ENCODE measurements around the gene SYT2. TPM values are rescaled to one million over a fixed set of nuclear protein-coding genes. Genes with fewer than 3 reads are reported as not detected.
"Not testable (repeated sequence)": the region's sequence is repeated elsewhere in the genome, so short reads cannot be mapped to it uniquely, and the experiment has no call there.

SYT2 gene
- total RNA-seq, result under 0.01 TPM

DNA sequence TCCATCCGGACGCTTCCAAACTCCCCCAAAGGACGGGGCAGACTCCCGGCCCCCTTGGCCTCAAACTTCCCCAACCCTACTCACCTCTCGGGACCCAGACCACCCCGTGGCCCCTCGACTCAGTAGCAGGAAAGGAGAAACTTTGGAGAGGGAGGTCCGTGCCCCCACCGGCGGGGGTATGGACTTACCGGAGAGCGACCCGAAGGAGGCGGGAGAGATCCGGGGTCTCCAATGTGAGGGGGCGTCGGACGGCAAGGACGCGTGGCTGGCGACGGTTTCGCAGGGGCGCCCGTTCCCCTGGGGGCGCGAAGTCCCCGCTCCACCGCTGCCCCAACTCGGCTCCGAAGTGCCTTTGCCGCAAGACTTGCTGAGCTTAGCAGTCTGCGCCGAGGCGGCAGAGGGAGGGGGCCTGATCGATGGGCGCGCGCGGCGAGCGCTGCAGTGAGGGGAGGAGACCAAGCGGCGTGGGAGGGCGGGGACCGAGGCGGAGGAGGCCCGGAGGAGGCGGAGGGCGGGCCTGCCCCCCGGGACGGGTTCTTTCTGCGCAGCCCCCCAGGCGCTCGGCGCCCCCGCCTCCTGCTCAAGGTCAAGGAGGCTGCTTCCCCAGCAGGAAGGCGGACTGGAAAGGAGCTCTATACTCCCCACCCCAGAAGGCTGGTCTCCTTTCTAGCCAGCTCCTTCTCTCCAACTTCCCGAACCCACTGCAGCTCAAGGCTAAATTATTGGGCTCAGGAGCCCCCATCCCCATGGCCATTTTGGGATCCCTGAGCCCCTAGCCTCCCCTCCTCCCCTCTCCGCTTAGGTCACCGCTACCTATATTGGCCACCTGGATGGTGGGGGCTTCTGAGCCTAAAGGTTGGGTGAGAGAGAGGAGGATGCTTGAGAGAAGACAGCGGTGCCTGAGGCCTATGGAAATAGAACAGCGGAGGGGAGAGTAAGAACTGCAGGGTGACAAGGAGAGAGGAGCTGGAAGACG lies at the start of gene SYT2:
SYT2 (minus strand) TSS at position 385 of the 976 bp plus-strand sequence. CDS start 104,682 bp downstream, outside the sequence.
- peaks cover 77% of the 10 kb centered on the region for H3K27me3 ChIP-seq (ENCODE audit: insufficient read depth, low read length)
- H3K4me3 ChIP-seq (ENCODE audit: low read length), result no peak within 1 kb of the TSS
- H3K4me1 ChIP-seq (ENCODE audit: insufficient read depth, low read length), result no peaks in the 10 kb centered on the region
- H3K9me3 ChIP-seq (ENCODE audit: low read depth, low read length), result no peaks in the 10 kb centered on the region

DNA sequence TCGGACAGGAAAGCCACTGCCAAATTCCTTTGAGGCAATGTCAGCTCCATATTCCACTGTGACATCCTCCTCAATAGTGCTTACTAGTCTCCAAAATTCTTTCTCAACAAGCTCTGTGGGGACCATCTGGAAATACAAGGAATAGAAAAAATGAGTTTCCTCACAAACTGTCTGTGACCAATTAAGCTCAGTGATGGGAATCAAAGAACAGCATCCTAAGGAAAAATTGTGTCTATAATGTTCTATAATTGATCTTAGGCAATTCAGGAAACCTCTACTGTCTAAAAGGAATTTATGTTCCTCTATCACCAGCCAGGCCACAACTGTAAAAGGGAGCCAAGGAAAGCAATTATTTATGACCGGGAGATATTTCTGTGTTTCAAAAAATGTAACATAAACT lies 46.1 kb upstream of the SYT2 start:
- no peak overlapping the region for H3K4me3 ChIP-seq (ENCODE audit: low read length)
- H3K9me3 ChIP-seq (ENCODE audit: low read depth, low read length), result no peaks in the 10 kb centered on the region
- H3K27me3 ChIP-seq (ENCODE audit: insufficient read depth, low read length), result no peaks in the 10 kb centered on the region
- peaks cover 9% of the 10 kb centered on the region for H3K4me1 ChIP-seq (ENCODE audit: insufficient read depth, low read length)

DNA sequence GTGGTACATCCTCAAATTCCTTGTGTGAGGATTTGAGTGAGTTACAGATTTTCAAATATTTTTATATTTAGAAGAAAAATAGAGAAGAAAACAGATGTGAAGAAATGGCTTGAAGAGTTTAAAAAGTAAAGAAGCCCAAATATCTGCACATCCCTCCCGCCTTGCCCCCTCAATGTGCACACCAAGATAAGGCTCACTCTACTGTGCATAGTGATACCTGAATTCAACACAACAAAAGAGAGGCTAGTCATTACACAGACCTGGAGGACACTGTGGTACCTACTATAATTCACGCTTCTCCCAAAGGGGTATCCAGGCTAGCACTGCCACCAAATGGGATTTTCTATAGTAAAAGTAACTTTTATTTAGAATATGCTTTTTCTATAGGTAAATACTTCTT lies 44.0 kb upstream of the SYT2 start:
- Histone ChIP-seq H3K27me3 (ENCODE audit: insufficient read depth, low read length) (no peaks in the 10 kb centered on the region), H3K9me3 (ENCODE audit: low read depth, low read length) (no peaks in the 10 kb centered on the region), H3K4me3 (ENCODE audit: low read length) (no peak overlapping the region), H3K4me1 (ENCODE audit: insufficient read depth, low read length) (no peaks in the 10 kb centered on the region)

DNA sequence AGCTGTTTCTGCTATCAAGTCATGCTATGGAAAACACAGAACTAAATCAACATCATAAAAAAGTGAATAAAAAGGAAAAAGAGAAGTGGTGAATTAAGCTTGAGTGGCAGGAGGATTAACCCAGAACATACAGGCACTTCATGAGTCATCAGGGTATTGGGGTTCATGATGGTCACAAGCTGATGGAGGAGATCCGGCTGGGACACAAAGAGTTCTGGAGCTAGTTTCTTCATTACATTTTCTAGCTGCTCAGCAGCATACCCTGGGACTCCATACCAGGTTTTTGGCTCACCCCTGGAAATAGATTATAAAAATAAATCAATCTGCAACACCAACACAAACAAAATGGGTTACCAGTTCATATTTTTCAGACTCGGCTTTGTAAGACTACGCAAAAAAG lies 42.5 kb upstream of the SYT2 start:
- H3K9me3 ChIP-seq (ENCODE audit: low read depth, low read length), result no peaks in the 10 kb centered on the region
- no peaks in the 10 kb centered on the region for H3K4me1 ChIP-seq (ENCODE audit: insufficient read depth, low read length)
- no peak overlapping the region for H3K4me3 ChIP-seq (ENCODE audit: low read length)
- no peaks in the 10 kb centered on the region for H3K27me3 ChIP-seq (ENCODE audit: insufficient read depth, low read length)

DNA sequence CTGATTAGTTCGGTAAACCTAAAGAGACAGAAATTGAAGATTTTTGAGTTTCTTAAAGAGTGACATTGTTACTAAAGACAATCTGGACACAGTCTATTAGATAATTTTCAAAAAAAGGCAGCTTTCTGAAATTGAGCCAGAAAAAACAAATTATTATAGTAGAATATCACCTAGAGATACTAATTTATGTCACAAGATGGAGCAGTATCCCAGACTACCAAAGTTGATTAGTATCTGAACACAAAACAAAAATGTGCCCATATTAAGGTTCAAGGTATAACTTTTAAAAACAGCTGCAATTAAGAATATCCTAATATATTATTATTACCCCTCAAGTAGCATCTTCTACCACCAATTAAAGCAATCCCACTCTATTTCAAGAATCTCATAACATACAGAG lies 40.5 kb upstream of the SYT2 start:
- Histone ChIP-seq H3K4me1 (ENCODE audit: insufficient read depth, low read length) (no peaks in the 10 kb centered on the region), H3K4me3 (ENCODE audit: low read length) (no peak overlapping the region), H3K9me3 (ENCODE audit: low read depth, low read length) (no peaks in the 10 kb centered on the region), H3K27me3 (ENCODE audit: insufficient read depth, low read length) (no peaks in the 10 kb centered on the region)

DNA sequence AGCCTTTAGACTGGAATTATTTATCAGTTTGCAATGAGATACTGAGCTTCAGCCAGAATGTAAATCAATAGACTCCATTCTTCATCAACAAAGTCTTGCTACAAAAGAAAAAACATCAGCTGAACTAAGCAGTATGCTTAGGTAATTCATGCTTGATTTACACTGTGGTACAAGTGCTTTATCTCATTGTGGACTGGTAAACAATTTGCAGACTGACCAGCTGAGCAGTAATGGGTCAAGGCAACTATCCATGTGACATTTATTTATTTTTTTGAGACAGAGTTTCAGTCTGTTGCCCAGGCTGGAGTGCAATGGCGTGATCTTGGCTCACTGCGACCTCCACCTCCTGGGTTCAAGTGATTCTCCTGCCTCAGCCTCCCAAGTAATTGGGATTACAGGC lies 39.8 kb upstream of the SYT2 start:
- H3K9me3 ChIP-seq (ENCODE audit: low read depth, low read length), result no peaks in the 10 kb centered on the region
- no peaks in the 10 kb centered on the region for H3K27me3 ChIP-seq (ENCODE audit: insufficient read depth, low read length)
- peaks cover 3% of the 10 kb centered on the region for H3K4me1 ChIP-seq (ENCODE audit: insufficient read depth, low read length)
- no peak overlapping the region for H3K4me3 ChIP-seq (ENCODE audit: low read length)

DNA sequence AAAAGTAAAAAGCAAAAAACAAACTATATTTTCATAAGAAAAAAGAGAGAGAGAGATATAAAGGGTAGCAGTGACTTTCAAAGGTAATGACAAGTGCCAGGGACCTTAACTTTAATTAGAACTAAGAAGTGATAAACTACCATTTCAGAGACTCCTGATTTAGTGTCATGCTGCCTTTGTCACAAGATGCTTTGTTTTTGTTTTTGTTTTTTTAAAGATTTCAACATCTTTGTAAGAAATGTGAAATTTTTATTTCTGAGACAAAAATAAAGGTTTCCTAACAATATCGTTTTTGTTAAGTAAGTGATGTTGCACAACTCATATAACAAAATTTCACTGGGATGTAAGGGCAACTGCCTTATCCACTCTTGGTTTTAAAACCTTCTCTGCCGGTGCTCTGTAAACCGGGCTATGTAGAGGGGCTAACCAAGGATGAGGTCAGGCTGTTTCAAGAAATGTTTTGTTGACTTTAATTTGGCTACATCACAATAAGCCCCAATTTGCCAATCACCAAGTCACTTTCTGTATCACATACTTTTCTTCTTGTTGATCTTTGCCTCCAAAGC lies 35.2 kb upstream of the SYT2 start:
- Histone ChIP-seq H3K9me3 (ENCODE audit: low read depth, low read length) (no peaks in the 10 kb centered on the region), H3K4me3 (ENCODE audit: low read length) (no peak overlapping the region), H3K27me3 (ENCODE audit: insufficient read depth, low read length) (no peaks in the 10 kb centered on the region), H3K4me1 (ENCODE audit: insufficient read depth, low read length) (peaks cover 3% of the 10 kb centered on the region)

DNA sequence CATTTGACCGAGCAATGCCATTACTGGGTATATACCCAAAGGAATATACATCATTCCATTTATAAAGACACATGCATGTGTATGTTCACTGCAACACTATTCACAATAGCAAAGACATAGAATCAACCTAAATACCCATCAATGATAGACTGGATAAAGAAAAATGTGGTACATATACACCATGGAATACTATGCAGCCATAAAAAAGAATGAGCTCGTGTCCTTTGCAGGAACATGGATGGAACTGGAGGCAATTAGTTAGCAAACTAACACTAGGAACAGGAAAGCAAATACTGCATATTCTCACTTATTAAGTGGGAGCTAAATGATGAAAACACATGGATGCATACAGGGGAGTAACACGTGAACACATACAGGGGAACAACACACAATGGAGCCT lies 34.5 kb upstream of the SYT2 start:
- not testable (repeated sequence) for H3K4me1 ChIP-seq (ENCODE audit: insufficient read depth, low read length); H3K27me3 ChIP-seq (ENCODE audit: insufficient read depth, low read length); H3K9me3 ChIP-seq (ENCODE audit: low read depth, low read length); H3K4me3 ChIP-seq (ENCODE audit: low read length)

DNA sequence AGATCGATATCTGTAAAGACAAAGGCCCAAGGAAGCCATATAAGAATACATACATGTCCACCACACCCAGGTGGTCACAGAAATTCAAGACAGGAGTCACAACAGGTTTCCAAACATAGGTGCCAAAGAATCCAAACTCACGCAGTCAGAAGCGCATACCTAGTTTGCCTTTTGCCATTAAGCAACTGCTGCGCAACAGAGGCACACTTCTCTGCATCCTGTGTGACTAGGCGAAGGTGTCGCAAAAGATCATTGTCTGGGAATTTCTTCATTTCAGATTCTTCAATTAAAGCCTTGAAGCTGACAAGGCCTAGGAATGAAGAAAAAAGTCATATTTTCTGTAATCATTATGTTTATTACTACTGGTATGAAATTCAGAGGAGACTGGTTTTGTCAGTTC lies 32.2 kb upstream of the SYT2 start:
- Histone ChIP-seq H3K9me3 (ENCODE audit: low read depth, low read length) (no peaks in the 10 kb centered on the region), H3K4me1 (ENCODE audit: insufficient read depth, low read length) (peaks cover 3% of the 10 kb centered on the region), H3K4me3 (ENCODE audit: low read length) (no peak overlapping the region), H3K27me3 (ENCODE audit: insufficient read depth, low read length) (no peaks in the 10 kb centered on the region)

DNA sequence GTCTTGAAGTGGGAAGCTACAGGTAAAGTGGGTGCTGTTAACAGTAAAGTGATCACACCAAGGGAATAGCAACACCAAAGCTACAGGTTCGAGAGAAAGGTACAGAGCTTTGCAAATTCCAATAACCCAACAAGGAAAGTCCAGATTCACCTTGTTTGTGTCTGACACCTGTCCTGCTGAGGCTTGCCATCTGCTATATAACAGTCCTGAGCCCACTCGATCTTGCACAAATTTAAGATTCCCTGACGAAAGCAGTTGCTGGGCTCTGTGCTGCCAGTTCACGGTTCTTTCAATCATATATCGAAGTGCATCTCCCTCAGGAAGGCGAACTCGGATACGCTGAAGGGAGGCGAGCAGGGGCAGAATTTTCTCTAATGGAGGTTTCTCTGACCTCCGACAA lies 23.0 kb upstream of the SYT2 start:
- H3K9me3 ChIP-seq (ENCODE audit: low read depth, low read length), result no peaks in the 10 kb centered on the region
- H3K27me3 ChIP-seq (ENCODE audit: insufficient read depth, low read length), result no peaks in the 10 kb centered on the region
- no peak overlapping the region for H3K4me3 ChIP-seq (ENCODE audit: low read length)
- H3K4me1 ChIP-seq (ENCODE audit: insufficient read depth, low read length), result no peaks in the 10 kb centered on the region

DNA sequence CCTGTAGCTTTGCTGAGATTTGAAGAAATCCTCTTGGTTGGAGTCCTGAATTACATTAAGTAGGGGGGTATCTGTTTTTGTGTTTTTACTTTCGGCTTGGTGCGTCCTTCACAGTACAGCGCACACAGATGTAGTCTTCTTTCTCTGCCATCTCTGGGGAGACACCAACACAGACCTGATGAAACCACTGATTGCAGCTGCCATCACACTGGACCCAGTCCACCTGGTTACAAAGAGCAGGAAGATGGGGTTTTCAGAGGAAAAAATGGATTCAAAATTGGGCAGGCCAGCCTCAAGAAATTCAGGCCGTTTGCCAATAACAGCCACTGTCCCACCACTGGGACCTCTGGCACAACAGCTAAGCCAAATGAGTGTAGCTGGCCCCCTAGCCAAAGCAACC lies 18.7 kb upstream of the SYT2 start:
- H3K4me3 ChIP-seq (ENCODE audit: low read length), result no peak overlapping the region
- no peaks in the 10 kb centered on the region for H3K27me3 ChIP-seq (ENCODE audit: insufficient read depth, low read length)
- H3K9me3 ChIP-seq (ENCODE audit: low read depth, low read length), result no peaks in the 10 kb centered on the region
- no peaks in the 10 kb centered on the region for H3K4me1 ChIP-seq (ENCODE audit: insufficient read depth, low read length)

DNA sequence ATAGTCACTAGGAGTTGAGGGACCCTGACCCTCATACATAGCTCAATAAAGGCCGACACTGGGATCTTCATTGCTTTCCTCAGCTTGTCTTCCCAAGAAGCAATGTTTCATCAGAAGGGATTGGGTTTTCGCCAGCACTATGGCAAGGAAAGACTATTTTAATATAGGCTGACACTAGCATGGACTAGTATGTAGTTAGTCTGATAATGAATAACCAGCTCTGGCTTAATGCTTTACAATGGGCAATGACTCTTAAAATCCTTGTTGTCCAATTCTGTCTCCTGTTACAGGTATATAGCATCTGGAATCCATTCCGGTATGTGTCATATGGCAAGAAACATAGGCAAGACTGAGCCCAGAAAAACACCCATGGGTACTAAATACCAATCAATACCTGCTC lies 15.3 kb upstream of the SYT2 start:
- H3K4me3 ChIP-seq (ENCODE audit: low read length), result no peak overlapping the region
- H3K27me3 ChIP-seq (ENCODE audit: insufficient read depth, low read length), result no peaks in the 10 kb centered on the region
- no peaks in the 10 kb centered on the region for H3K4me1 ChIP-seq (ENCODE audit: insufficient read depth, low read length)

DNA sequence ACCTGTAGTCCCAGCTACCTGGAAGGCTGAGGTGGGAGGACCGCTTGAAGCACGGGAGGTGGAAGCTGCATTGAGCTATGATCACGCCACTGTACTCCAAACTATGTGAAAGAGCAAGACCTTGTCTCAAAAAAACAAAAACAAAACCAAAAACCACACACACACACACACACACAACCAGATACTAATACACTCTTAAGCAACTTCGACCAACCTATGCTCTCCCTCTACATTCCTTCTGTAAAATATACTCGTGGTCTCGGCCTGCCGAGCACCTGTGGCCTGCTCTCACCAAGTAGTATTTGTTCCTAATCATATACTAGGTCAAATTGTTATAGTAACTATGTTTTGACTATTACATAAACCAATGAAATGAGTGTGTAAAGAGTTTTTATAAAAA lies 13.5 kb upstream of the SYT2 start:
- Histone ChIP-seq H3K4me3 (ENCODE audit: low read length) (no peak overlapping the region), H3K4me1 (ENCODE audit: insufficient read depth, low read length) (no peaks in the 10 kb centered on the region), H3K27me3 (ENCODE audit: insufficient read depth, low read length) (peaks cover 3% of the 10 kb centered on the region), H3K9me3 (ENCODE audit: low read depth, low read length) (no peaks in the 10 kb centered on the region)

More for the DNA sequence above, 15.3 kb upstream of the SYT2 start:
- H3K9me3 ChIP-seq (ENCODE audit: low read depth, low read length), result no peaks in the 10 kb centered on the region

DNA sequence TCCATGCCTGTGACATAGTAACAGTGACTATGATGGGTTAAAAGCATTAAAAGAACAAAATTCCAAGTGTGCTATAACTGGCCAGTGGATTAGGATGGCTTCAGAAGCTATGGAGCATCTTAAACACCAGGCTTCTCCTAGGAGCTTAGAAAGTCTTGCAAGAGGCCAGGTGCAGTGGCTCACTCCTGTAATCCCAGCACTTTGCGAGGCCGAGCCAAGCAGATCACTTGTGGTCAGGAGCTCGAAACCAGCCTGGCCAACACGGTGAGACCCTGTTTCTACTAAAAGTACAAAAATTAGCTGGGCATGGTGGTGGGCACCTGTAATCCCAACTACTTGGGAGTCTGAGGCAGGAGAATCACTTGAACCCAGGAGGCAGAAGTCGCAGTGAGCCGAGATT lies 12.8 kb upstream of the SYT2 start:
- H3K4me1 ChIP-seq (ENCODE audit: insufficient read depth, low read length); H3K27me3 ChIP-seq (ENCODE audit: insufficient read depth, low read length); H3K9me3 ChIP-seq (ENCODE audit: low read depth, low read length); H3K4me3 ChIP-seq (ENCODE audit: low read length): not testable (repeated sequence)

DNA sequence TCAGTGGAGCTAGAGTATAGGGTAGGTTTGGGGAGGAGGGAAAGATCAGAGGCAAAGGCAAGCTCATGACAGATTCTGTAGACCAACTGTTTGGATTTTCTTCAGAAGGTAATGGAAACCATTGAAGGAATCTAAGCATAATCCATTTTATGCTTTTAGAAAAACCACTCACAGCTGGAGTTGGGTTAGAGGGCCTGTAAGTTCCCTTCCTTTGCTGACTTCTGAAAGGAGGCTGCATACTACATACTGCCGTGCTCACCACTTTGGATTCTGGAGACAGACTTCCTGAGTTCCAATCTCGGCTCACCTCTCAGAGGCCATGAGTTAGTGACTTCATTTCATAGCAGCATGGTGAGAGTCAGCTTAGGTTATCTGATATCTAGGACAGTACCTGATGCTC lies 6.4 kb upstream of the SYT2 start:
- Histone ChIP-seq H3K4me3 (ENCODE audit: low read length) (no peak overlapping the region), H3K9me3 (ENCODE audit: low read depth, low read length) (no peaks in the 10 kb centered on the region), H3K27me3 (ENCODE audit: insufficient read depth, low read length) (peaks cover 51% of the 10 kb centered on the region), H3K4me1 (ENCODE audit: insufficient read depth, low read length) (no peaks in the 10 kb centered on the region)

DNA sequence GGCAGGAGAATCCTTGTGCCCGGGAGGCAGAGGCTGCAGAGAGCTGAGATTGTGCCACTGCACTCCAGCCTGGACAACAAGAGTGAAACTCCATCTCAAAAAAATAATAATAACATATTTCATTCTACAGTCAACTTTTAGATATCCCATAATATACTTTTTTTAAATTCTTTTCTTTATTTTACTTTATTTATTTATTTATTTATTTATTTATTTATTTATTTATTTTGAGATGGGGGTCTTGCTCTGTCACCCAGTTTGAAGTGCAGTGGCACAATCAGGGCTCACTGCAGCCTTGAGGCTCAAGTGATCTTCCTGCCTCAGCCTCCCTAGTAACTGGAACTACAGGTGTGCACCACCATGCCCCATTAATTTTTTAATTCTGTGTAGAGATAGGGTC lies 3.9 kb upstream of the SYT2 start:
- H3K27me3 ChIP-seq (ENCODE audit: insufficient read depth, low read length), result peaks cover 76% of the 10 kb centered on the region
- not testable (repeated sequence) for H3K4me1 ChIP-seq (ENCODE audit: insufficient read depth, low read length); H3K9me3 ChIP-seq (ENCODE audit: low read depth, low read length); H3K4me3 ChIP-seq (ENCODE audit: low read length)

All from mononuclear cell (primary cell).